ENCODE measurements around the gene RPTOR. TPM values are rescaled to one million over a fixed set of nuclear protein-coding genes. Genes with fewer than 3 reads are reported as not detected.

RPTOR gene
- total and polyA plus RNA-seq, 10 of the 15 experiments (the other 5 are each of a cell fraction or from before 2014, with no cell fraction given), result 0.18 to 32.1 (median 7.8) TPM

GRCh38 chr17:80765241-80765961 is 220.8 kb downstream of the RPTOR start:
- CTCF ChIA-PET, result interaction anchor here (0.6 kb wide), 1 partner anchor 9 kb away, joined by 3 read pairs; no protein-coding TSS in a partner anchor
- BruUV-seq (replicated peaks), result no TSS peak
- no peak overlapping the region for H3K4me2 ChIP-seq (ENCODE audit: control insufficient read depth, insufficient read depth)
- H3K27me3 ChIP-seq (replicated peaks in 1 of 2; ENCODE audit: control insufficient read depth in 2 of 2, insufficient read depth in 2 of 2, low read length in 1 of 2), result no peaks in the 10 kb centered on the region
- no peak overlapping the region for H3K9ac ChIP-seq (ENCODE audit: control insufficient read depth, insufficient read depth, low read length)
- no peak for TF ChIP-seq WRNIP1 (IDR thresholded peaks at IDR 0.05; ENCODE audit: borderline replicate concordance, low read depth, low read length)
- intact Hi-C loops (cut with micrococcal nuclease; ENCODE audit: unreplicated experiment) (no loop called here), in situ Hi-C loops (cut with MboI) (no loop called here)
- peaks cover 21% of the 10 kb centered on the region for H3K4me1 ChIP-seq (ENCODE audit: control insufficient read depth, insufficient read depth, low read length)
- H3K36me3 ChIP-seq (ENCODE audit: control insufficient read depth in 2 of 2, insufficient read depth in 2 of 2, low read length in 1 of 2), result no peaks in the 10 kb centered on the region; a peak in 1 of 4 replicates
- no peaks in the 10 kb centered on the region for H3K9me3 ChIP-seq (replicated peaks; ENCODE audit: control insufficient read depth, insufficient read depth, low read length)
- WGBS (ENCODE audit: insufficient coverage, insufficient replicate concordance, low lambda C conversion rate, missing lambda C conversion rate), result 90% methylated on average over 18 of the region's 18 CpGs
- POLR2A ChIA-PET, result no interaction called here
- peak overlapping the region; percentile 30; the same call in 1 of the 2 replicates for H3K27ac ChIP-seq (ENCODE audit: control insufficient read depth, insufficient read depth)
- DNase-seq (ENCODE audit: low read depth, low spot score) (no peak), ATAC-seq (no peak), FAIRE-seq (peak; percentile 13)
- H4K20me1 ChIP-seq (ENCODE audit: control insufficient read depth, insufficient read depth), result no peaks in the 10 kb centered on the region
- H3K79me2 ChIP-seq (ENCODE audit: control insufficient read depth, insufficient read depth, low read length), result no peaks in the 10 kb centered on the region
- no peak overlapping the region for H3K4me3 ChIP-seq
- SMC1A ChIA-PET (ENCODE audit: uncharacterized antibody, unreplicated experiment), result interaction anchor here (0.7 to 1.2 kb wide), 2 partner anchors 9 to 22 kb away, joined by 3 to 4 read pairs; no protein-coding TSS in a partner anchor
- H2AFZ ChIP-seq (ENCODE audit: control insufficient read depth, low read depth, low read length), result no peak overlapping the region
- RAD21 ChIA-PET (ENCODE audit: unreplicated experiment), result no interaction called here

DNA sequence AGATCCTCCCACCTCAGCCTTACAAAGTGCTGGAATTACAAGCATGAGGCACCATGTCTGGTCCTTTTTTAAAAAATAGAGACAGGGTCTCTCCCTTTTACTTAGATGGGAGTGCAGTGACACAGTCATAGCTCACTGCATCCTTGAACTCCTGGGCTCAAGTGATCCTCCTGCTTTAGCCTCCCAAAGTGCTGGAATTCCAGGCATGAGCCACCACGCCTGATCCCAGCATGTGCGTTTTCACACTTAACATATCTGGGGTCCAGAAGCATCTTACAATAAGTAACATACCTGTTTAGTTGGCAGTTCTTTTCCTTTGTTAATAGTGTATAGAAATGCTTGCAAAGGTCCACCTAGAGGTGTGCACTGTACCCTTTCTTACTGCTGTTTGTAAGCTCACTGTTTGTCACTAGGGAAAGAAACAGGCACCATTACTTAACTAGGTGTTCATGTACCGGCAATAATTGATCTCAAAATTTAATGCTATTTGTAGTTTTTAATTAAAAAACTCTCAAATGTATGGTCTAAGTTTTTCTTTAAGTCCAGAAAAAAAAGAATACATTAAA is 221.7 kb downstream of the RPTOR start:
- no TSS peak for BruUV-seq (replicated peaks)
- 86% methylated on average over 3 of the region's 3 CpGs for WGBS (ENCODE audit: insufficient coverage, insufficient replicate concordance, low lambda C conversion rate, missing lambda C conversion rate)
- no peak overlapping the region for H3K4me2 ChIP-seq (ENCODE audit: control insufficient read depth, insufficient read depth)
- peaks cover 4% of the 10 kb centered on the region in 2 experiments; a peak in 3 of 4 replicates for H3K36me3 ChIP-seq (ENCODE audit: control insufficient read depth in 2 of 2, insufficient read depth in 2 of 2, low read length in 1 of 2)
- ChIA-PET SMC1A (ENCODE audit: uncharacterized antibody, unreplicated experiment) (interaction anchor here (1.0 to 1.2 kb wide), 2 partner anchors 8 to 12 kb away, joined by 3 to 4 read pairs; no protein-coding TSS in a partner anchor), POLR2A (no interaction called here), RAD21 (ENCODE audit: unreplicated experiment) (no interaction called here), CTCF (no interaction called here)
- no peaks in the 10 kb centered on the region for H3K79me2 ChIP-seq (ENCODE audit: control insufficient read depth, insufficient read depth, low read length)
- no peaks in the 10 kb centered on the region for H3K27me3 ChIP-seq (replicated peaks in 1 of 2; ENCODE audit: control insufficient read depth in 2 of 2, insufficient read depth in 2 of 2, low read length in 1 of 2)
- no peak overlapping the region for H2AFZ ChIP-seq (ENCODE audit: control insufficient read depth, low read depth, low read length)
- intact Hi-C loops (cut with micrococcal nuclease; ENCODE audit: unreplicated experiment), result no loop called here
- in situ Hi-C loops (cut with MboI), result no loop called here
- no peaks in the 10 kb centered on the region for H4K20me1 ChIP-seq (ENCODE audit: control insufficient read depth, insufficient read depth)
- H3K4me3 ChIP-seq, result no peak overlapping the region
- H3K9ac ChIP-seq (ENCODE audit: control insufficient read depth, insufficient read depth, low read length), result no peak overlapping the region
- H3K27ac ChIP-seq (ENCODE audit: control insufficient read depth, insufficient read depth), result no peak overlapping the region
- FAIRE-seq (no peak), DNase-seq (ENCODE audit: low read depth, low spot score) (no peak), ATAC-seq (no peak)
- peaks cover 12% of the 10 kb centered on the region for H3K4me1 ChIP-seq (ENCODE audit: control insufficient read depth, insufficient read depth, low read length)
- H3K9me3 ChIP-seq (replicated peaks; ENCODE audit: control insufficient read depth, insufficient read depth, low read length), result no peaks in the 10 kb centered on the region
- TF ChIP-seq POLR2AphosphoS5 (IDR thresholded peaks at IDR 0.05; ENCODE audit: low read length), result no peak
- TF ChIP-seq, protein P1, sequence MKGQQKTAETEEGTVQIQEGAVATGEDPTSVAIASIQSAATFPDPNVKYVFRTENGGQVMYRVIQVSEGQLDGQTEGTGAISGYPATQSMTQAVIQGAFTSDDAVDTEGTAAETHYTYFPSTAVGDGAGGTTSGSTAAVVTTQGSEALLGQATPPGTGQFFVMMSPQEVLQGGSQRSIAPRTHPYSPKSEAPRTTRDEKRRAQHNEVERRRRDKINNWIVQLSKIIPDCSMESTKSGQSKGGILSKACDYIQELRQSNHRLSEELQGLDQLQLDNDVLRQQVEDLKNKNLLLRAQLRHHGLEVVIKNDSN (IDR thresholded peaks at IDR 0.05; ENCODE audit: borderline replicate concordance, extremely low read length, insufficient read depth, low read depth, low read length), result no peak
- TF ChIP-seq CBX3 (IDR thresholded peaks at IDR 0.05; ENCODE audit: borderline replicate concordance, low read depth), result no peak
- no peak for TF ChIP-seq SREBF2 (IDR thresholded peaks at IDR 0.05; ENCODE audit: low read length)
- no peak for TF ChIP-seq RUNX3 (IDR thresholded peaks at IDR 0.05; ENCODE audit: low read length)
- TF ChIP-seq, protein P2, sequence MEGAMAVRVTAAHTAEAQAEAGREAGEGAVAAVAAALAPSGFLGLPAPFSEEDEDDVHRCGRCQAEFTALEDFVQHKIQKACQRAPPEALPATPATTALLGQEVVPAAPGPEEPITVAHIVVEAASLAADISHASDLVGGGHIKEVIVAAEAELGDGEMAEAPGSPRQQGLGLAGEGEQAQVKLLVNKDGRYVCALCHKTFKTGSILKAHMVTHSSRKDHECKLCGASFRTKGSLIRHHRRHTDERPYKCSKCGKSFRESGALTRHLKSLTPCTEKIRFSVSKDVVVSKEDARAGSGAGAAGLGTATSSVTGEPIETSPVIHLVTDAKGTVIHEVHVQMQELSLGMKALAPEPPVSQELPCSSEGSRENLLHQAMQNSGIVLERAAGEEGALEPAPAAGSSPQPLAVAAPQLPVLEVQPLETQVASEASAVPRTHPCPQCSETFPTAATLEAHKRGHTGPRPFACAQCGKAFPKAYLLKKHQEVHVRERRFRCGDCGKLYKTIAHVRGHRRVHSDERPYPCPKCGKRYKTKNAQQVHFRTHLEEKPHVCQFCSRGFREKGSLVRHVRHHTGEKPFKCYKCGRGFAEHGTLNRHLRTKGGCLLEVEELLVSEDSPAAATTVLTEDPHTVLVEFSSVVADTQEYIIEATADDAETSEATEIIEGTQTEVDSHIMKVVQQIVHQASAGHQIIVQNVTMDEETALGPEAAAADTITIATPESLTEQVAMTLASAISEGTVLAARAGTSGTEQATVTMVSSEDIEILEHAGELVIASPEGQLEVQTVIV (IDR thresholded peaks at IDR 0.05; ENCODE audit: borderline replicate concordance, partially characterized antibody), result no peak
- TF ChIP-seq ETV6 (conservative IDR thresholded peaks at IDR 0.05 in 1 of 2, IDR thresholded peaks at IDR 0.05 in 1 of 2; ENCODE audit: borderline replicate concordance in 1 of 2, low read depth in 1 of 2), result no peak
